IMR-90 (cell line): ENCODE results near the gene IER5L. TPM values are rescaled to one million over a fixed set of nuclear protein-coding genes. Genes with fewer than 3 reads are reported as not detected.

Experiments used
- ATAC-seq: fragments of 200-7000 bp; cut with Tn5 transposase; 2 replicates; pipeline ENCODE4 v1.9.1; 2020; ENCODE audit warnings: low read depth, mild to moderate bottlenecking, moderate library complexity
- BruUV-seq: library from RNA; stranded (reverse); fragments of 400-500 nt; replicated peaks from 2 replicates; lab custom pipeline; 2021; lab: Mats Ljungman, UMichigan
- CTCF ChIA-PET: fragments of 300-600 bp; formaldehyde crosslinking; extraction: SDS; loops from one replicate; lab custom pipeline; 2021; ENCODE audit warnings: antibody characterized with exemption; lab: Yijun Ruan, JAX
- POLR2A ChIA-PET: fragments of 300-600 bp; sonication (Branson Sonifier 250); formaldehyde crosslinking; loops from one replicate; lab custom pipeline; 2022; ENCODE audit warnings: antibody characterized with exemption; ENCODE audit not compliant: unreplicated experiment; lab: Charles Lee
- DNase-seq: peaks from one replicate; pipeline ENCODE4 v3.0.0; 2013
- H2AFZ ChIP-seq: replicated peaks from 2 replicates; pipeline ENCODE3; 2013; ENCODE audit warnings: low read length, mild to moderate bottlenecking; ENCODE audit not compliant: poor library complexity
- H2AK5ac ChIP-seq: 2 replicates; pipeline ENCODE4 v1.6.1; 2013; ENCODE audit warnings: low read depth, low read length, inconsistent platforms
- H2AK9ac ChIP-seq: replicated peaks from 2 replicates; pipeline ENCODE3; 2013; ENCODE audit warnings: mild to moderate bottlenecking, low read depth, low read length, moderate library complexity; ENCODE audit not compliant: poor library complexity
- H2BK120ac ChIP-seq: 2 replicates; pipeline ENCODE4 v1.6.1; 2013; ENCODE audit warnings: low read depth, low read length, inconsistent platforms
- H2BK15ac ChIP-seq: 3 replicates; pipeline ENCODE4 v1.6.1; 2013; ENCODE audit warnings: low read depth, low read length, inconsistent platforms
- H2BK20ac ChIP-seq: 2 replicates; pipeline ENCODE4 v1.6.1; 2013; ENCODE audit warnings: low read depth, mild to moderate bottlenecking, inconsistent platforms, low read length, moderate library complexity
- H2BK5ac ChIP-seq: 2 replicates; pipeline ENCODE4 v1.6.1; 2013; ENCODE audit warnings: mild to moderate bottlenecking, low read depth, low read length, inconsistent platforms; ENCODE audit not compliant: poor library complexity, severe bottlenecking
- H3K14ac ChIP-seq: replicated peaks from 2 replicates; pipeline ENCODE4 v1.6.1; 2013; ENCODE audit warnings: low read depth, low read length, inconsistent platforms
- H3K18ac ChIP-seq: 2 replicates; pipeline ENCODE4 v1.6.1; 2013; ENCODE audit warnings: low read depth, low read length, control low read depth
- H3K23ac ChIP-seq: 2 replicates; pipeline ENCODE4 v1.6.1; 2013; ENCODE audit warnings: low read depth, low read length, inconsistent platforms
- H3K27ac ChIP-seq: 2 replicates; pipeline ENCODE4 v1.5.1; 2013; ENCODE audit warnings: mild to moderate bottlenecking, control low read depth, low read length; ENCODE audit not compliant: insufficient read depth
- H3K27me3 ChIP-seq: 2 replicates; pipeline ENCODE4 v1.6.1; 2013; ENCODE audit warnings: low read length; ENCODE audit not compliant: control insufficient read depth, insufficient read depth
- H3K36me3 ChIP-seq: 2 replicates; pipeline ENCODE4 v1.6.1; 2013; ENCODE audit warnings: low read length, mixed read lengths; ENCODE audit not compliant: control insufficient read depth, insufficient read depth
- H3K4ac ChIP-seq: 2 replicates; pipeline ENCODE4 v1.6.1; 2013; ENCODE audit warnings: low read depth, low read length, inconsistent platforms
- H3K4me1 ChIP-seq: 2 replicates; pipeline ENCODE4 v1.6.1; 2013; ENCODE audit warnings: low read length, mixed read lengths; ENCODE audit not compliant: control insufficient read depth, insufficient read depth
- H3K4me2 ChIP-seq: 2 replicates; pipeline ENCODE4 v1.6.1; 2013; ENCODE audit warnings: low read depth, mild to moderate bottlenecking, control low read depth, low read length, moderate library complexity
- H3K4me3 ChIP-seq: 2 replicates; pipeline ENCODE4 v1.5.1; 2013; ENCODE audit warnings: low read depth, mild to moderate bottlenecking, control low read depth, low read length, moderate library complexity; ENCODE audit not compliant: insufficient read depth
- H3K56ac ChIP-seq: 2 replicates; pipeline ENCODE4 v1.6.1; 2013; ENCODE audit warnings: low read length, inconsistent platforms; ENCODE audit not compliant: insufficient read depth; ENCODE audit errors: extremely low read depth
- H3K79me1 ChIP-seq, 2 experiments: 2 replicates each; pipeline ENCODE4 v1.6.1; 2013; ENCODE audit warnings: low read length in 2 of 2, inconsistent platforms in 1 of 2, low read depth in 1 of 2
- H3K9ac ChIP-seq: 2 replicates; pipeline ENCODE4 v1.6.1; 2013; ENCODE audit warnings: low read depth, low read length, control low read depth
- H3K9me1 ChIP-seq: 2 replicates; pipeline ENCODE4 v1.6.1; 2013; ENCODE audit warnings: low read length, inconsistent platforms; ENCODE audit not compliant: insufficient read depth
- H3K9me3 ChIP-seq: 2 replicates; pipeline ENCODE4 v1.6.1; 2013; ENCODE audit warnings: low read length; ENCODE audit not compliant: control insufficient read depth, insufficient read depth
- H4K20me1 ChIP-seq: 2 replicates; pipeline ENCODE4 v1.6.1; 2013; ENCODE audit warnings: low read length, inconsistent platforms; ENCODE audit not compliant: insufficient read depth
- H4K5ac ChIP-seq: 2 replicates; pipeline ENCODE4 v1.6.1; 2013; ENCODE audit warnings: mild to moderate bottlenecking, low read depth, low read length, control low read depth
- H4K8ac ChIP-seq, 2 experiments: 2 replicates each; pipeline ENCODE4 v1.6.1; 2013; ENCODE audit warnings: low read depth in 2 of 2, low read length in 2 of 2, control low read depth in 1 of 2, inconsistent platforms in 1 of 2
- H4K91ac ChIP-seq: 2 replicates; pipeline ENCODE4 v1.6.1; 2013; ENCODE audit warnings: low read depth, low read length, inconsistent platforms; ENCODE audit not compliant: insufficient read depth
- CEBPB ChIP-seq: IDR thresholded peaks from 2 replicates; pipeline ENCODE4 v1.6.1; 2012; ENCODE audit warnings: low read depth, low read length, improper control_type of control experiment
- CHD1 ChIP-seq: IDR thresholded peaks from 2 replicates; pipeline ENCODE4 v1.6.1; 2012; ENCODE audit warnings: low read depth, low read length, improper control_type of control experiment
- FOS ChIP-seq: fragments of 150-350 bp; IDR thresholded peaks from 2 replicates; pipeline ENCODE4 v1.6.1; 2016; ENCODE audit warnings: low read depth, low read length
- MAZ ChIP-seq: IDR thresholded peaks from 2 replicates; pipeline ENCODE4 v1.6.1; 2012; ENCODE audit warnings: low read depth, mild to moderate bottlenecking, low read length, improper control_type of control experiment, moderate library complexity, borderline replicate concordance
- POLR2A ChIP-seq: IDR thresholded peaks from 2 replicates; pipeline ENCODE4 v1.6.1; 2012; ENCODE audit warnings: mild to moderate bottlenecking, low read depth, low read length
- RAD21 ChIP-seq: IDR thresholded peaks from 2 replicates; pipeline ENCODE4 v1.6.1; 2012; ENCODE audit warnings: low read length, improper control_type of control experiment
- RCOR1 ChIP-seq: IDR thresholded peaks from 2 replicates; pipeline ENCODE4 v1.6.1; 2012; ENCODE audit warnings: mild to moderate bottlenecking, low read length, improper control_type of control experiment; ENCODE audit not compliant: insufficient replicate concordance
- SMC3 ChIP-seq: fragments of 150-350 bp; IDR thresholded peaks from 2 replicates; pipeline ENCODE4 v1.6.1; 2016; ENCODE audit warnings: low read depth, mild to moderate bottlenecking, antibody characterized with exemption, low read length, moderate library complexity
- USF2 ChIP-seq: fragments of 150-350 bp; IDR thresholded peaks from 2 replicates; pipeline ENCODE4 v1.6.1; 2017; ENCODE audit warnings: mild to moderate bottlenecking, antibody characterized with exemption, low read length, low read depth
- WGBS, 2 experiments: methylation state at CpG; one replicate each; pipeline versions ENCODE4 v1.1.5 to v1.1.7; 2013; ENCODE audit warnings: missing lambda C conversion rate in 2 of 2; ENCODE audit not compliant: insufficient read length in 1 of 2; ENCODE audit errors: extremely low coverage in 2 of 2; 5-methylcytosine and 5-hydroxymethylcytosine counted together
- dilution Hi-C: fragments of 300-500 bp; cut with HindIII; formaldehyde crosslinking; loops from one replicate; pipeline ENCODE4 v1.14.3; 2018; ENCODE audit warnings: low sequenced_read_pairs; ENCODE audit not compliant: unreplicated experiment
- in situ Hi-C: fragments of 300-500 bp; cut with MboI; formaldehyde crosslinking; loops from 3 replicates; pipeline ENCODE4 v1.14.3; 2019; ENCODE audit warnings: low sequenced_read_pairs, inconsistent platforms, mixed read lengths
- intact Hi-C: fragments of 100-400 bp; cut with micrococcal nuclease; formaldehyde crosslinking; loops from 2 replicates; pipeline ENCODE4 v1.10.0; 2022
- polyA plus RNA-seq, 3 experiments: library from polyadenylated mRNA; depleted of rRNA; stranded (reverse); fragments of >200 nt; gene quantifications; 2 replicates each; pipeline ENCODE4 v1.2.3, GENCODE V29; 2012; ENCODE audit warnings: low replicate concordance in 1 of 3
- total RNA-seq: library from RNA; depleted of rRNA; stranded (reverse); fragments of >200 nt; gene quantifications from 2 replicates; pipeline ENCODE4 v1.2.3, GENCODE V29; 2012

Gene IER5L
- total and polyA plus RNA-seq, 2 of the 4 experiments (the other 2 are of a cell fraction) = 12.5 to 13.4 TPM

- DNase-seq (peak; percentile 88), ATAC-seq (peak; percentile 38)
- Histone ChIP-seq H4K5ac (peak overlapping the region; percentile 19), H3K4me1 (peaks cover 15% of the 10 kb centered on the region), H2AK9ac (peak overlapping the region; percentile 98), H2AFZ (peak overlapping the region; percentile 80), H3K4ac (peak overlapping the region; percentile 94), H3K79me1 (peaks cover 0 to 12% of the 10 kb centered on the region in 2 experiments; a peak in 2 of 4 replicates), H3K27ac (peak overlapping the region; percentile 97), H2BK5ac (peak overlapping the region; percentile 93), H3K18ac (peak overlapping the region; percentile 29), H3K4me3 (peak overlapping the region; percentile 89), H4K20me1 (peaks cover 16% of the 10 kb centered on the region), H3K14ac (peak overlapping the region; percentile 95), H3K27me3 (no peaks in the 10 kb centered on the region), H3K4me2 (peak overlapping the region; percentile 71), H2BK20ac (peak overlapping the region; percentile 61), H3K9me3 (no peaks in the 10 kb centered on the region), H3K9me1 (no peaks in the 10 kb centered on the region), H2BK15ac (peak overlapping the region; percentile 57; the same call in 1 of the 3 replicates), H2AK5ac (peak overlapping the region; percentile 98), H3K9ac (peak overlapping the region; percentile 94), H4K91ac (peak overlapping the region; percentile 89), H3K56ac (peak overlapping the region; percentile 98), H3K36me3 (peaks cover 4% of the 10 kb centered on the region; the same call in 1 of the 2 replicates), H4K8ac (peak overlapping the region; percentile 77 to 87), H2BK120ac (peak overlapping the region; percentile 92), H3K23ac (peak overlapping the region; percentile 98)
- CTCF ChIA-PET = no interaction called here
- BruUV-seq = no TSS peak
- POLR2A ChIA-PET = no interaction called here
- TF ChIP-seq RAD21 = no peak
- peak; percentile 63; the same call in 1 of the 2 replicates for TF ChIP-seq MAZ
- TF ChIP-seq SMC3 = no peak
- TF ChIP-seq POLR2A = peak; percentile 66; the same call in 1 of the 2 replicates
- peak; percentile 40 for TF ChIP-seq USF2
- TF ChIP-seq CEBPB = peak; percentile 39
- TF ChIP-seq CHD1 = no peak
- no peak for TF ChIP-seq FOS
- no peak for TF ChIP-seq RCOR1
- intact Hi-C loops (loop anchor here (1.0 to 5.0 kb wide), 4 partner anchors 141 to 391 kb away; no protein-coding TSS in a partner anchor), dilution Hi-C loops (no loop called here), in situ Hi-C loops (no loop called here)
- 0% methylated on average over 1 of the region's 47 CpGs; no CpG with 5 or more reads in 1 of the 2 experiments for whole genome bisulfite sequencing, 2 experiments
These were observed 2.0 kb downstream of the IER5L start for GRCh38 chr9:129175825-129176633.
